HG02943 (cell line): ENCODE measurements around the gene PWP2.
"Not testable (repeated sequence)": the region's sequence is repeated elsewhere in the genome, so short reads cannot be mapped to it uniquely, and the experiment has no call there.

ENCODE experiments used
- ATAC-seq: cut with Tn5 transposase; IDR thresholded peaks from one replicate; pipeline ENCODE4 v1.9.1; 2021; ENCODE audit warnings: mild to moderate bottlenecking, low read depth, moderate library complexity; ENCODE audit not compliant: unreplicated experiment

The PWP2 gene

GRCh38 chr21:44082648-44083440 is 24.4 kb upstream of the PWP2 start:
- no peak for ATAC-seq

DNA sequence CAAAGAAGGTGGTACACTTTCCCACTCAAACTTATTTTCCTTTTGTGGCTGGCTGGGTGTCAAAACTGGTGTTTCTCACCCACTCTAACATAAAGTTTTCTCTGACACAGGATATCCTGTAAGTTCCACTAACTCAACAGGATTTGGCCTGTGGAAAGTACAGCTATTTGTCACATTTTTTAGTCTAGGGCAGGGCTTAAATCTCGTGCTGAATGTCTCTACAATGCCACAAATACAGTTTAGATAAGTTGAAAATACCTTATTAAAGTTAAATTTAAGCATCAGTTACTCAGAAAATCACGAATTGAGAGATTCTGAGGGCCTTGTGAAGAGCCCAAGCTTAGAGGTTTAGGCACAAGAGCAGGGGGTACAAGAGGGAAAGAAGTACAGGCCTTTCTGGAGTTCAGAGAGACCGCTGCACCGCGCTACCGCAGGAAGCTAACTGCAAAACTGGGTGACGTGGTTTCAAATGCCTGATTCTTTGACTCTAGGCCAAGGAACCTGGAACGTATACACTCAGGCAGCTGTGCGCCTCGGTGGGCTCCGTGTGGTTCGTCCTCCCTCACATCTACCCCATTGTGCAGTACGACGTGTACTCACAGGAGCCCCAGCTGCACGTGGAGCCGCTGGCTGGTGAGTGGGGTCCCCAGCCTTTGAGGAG is 23.4 kb upstream of the PWP2 start:
- ATAC-seq = no peak

DNA sequence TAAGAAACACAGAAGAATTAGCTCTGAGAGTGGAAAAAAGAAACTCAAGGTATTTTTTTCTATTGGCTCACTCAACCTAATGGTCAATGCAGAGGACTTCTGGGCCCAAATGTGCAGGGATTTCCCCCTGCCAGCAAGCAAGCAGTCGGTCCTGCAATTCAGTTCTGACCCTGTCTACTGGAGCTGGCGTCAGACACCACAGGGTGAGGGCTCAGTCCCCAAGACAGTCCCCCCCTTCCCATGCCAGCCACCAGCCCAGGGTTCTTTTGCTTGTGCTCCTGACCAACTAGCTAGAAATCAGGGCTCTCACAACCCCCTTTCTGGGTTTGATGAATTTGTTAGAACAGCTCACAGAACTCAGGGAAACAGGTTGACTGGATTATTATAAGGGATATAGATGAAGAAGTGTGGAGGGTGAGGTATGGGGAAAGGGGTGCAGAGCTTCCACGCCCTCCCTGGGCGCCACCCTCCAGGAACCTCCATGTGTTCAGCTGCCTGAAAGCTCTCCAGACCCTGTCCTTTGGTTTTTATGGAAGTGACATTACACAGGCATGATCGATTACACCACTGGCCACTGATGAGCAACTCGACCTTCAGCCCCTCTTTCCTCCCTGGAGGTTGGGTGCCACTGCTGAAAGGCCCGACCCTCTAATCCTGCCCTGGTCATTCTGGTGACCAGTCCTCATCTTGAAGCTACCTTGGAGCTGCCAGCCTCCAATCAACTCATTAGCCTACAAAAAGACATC is 22.5 kb upstream of the PWP2 start:
- no peak for ATAC-seq

DNA sequence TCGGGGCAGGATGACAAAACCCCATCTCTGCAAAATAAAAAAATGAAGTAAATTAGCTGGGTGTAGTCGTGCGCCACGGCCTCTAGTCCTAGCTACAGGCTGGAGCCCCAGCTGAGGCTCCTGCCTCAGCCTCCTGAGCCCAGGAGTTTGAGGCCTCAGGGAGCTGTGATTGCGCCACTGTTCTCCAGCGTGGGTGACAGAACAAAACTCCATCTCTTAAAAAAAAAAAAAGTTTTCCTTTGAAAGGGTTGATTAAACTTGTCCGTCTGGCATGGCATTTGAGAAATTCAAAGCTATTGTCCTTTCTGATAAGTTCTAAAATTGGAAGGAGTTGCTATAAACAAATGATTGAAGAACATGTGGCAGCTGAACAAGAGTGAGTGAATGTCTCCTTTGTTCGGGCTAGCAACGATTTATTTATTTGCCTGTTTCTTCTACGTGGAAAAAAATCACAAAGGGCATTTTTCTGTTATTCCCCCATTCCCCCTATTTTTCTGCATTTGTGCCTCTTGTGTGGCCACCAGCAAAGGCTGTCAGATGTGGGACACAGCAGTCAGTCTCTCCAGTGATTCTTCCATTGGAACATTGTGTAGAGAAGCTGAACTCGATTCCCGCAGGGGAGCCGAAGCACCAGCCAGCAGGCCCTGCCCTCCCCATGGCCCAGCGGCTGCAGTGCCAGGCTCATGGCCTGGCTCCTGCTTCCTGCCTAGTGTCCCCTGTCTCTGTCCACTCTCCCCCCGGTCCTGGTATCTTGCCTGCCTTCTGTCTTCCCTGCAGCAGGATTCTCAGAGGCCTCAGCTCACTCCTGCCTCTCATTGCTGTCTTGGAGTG is 21.5 kb upstream of the PWP2 start:
- no peak for ATAC-seq

DNA sequence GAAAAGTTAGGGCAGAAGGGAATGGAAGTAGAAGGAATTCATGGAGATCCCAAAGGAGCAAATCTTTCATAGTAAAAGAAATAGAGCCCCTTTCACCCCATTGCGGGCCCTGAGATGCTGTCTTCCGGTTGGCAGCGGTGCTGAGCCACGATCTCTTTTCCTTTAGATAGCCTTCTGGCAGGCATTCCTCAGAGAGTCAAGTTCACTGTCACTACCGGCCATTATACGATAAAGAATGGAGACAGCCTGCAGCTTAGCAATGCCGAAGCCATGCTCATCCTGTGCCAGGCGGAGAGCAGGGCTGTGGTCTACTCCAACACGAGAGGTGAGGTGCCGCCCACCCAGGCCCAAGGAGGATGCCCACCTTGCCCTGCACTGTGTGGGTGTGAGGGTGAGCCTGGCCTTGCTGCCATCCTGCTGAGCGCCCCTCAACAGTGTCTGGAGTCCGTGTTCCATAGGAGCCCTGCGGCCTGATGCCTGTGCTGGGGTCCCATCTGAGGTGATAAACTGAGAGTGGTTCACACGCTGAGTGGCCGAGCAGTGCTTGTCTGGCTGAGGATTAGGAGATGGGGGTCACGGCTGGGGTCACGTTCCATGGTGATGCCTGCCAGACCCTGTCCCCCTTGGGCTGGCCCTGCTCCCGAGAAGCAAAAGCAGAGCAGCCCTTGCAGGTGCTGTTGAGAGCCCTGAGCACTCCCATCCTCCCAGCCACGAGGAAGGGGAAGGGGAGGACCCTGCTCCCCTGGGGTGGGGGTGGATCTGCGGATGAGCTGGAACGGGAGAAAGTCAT is 20.4 kb upstream of the PWP2 start:
- ATAC-seq = no peak

- no peak for ATAC-seq
These were observed 19.5 kb upstream of the PWP2 start for GRCh38 chr21:44087426-44088400.

DNA sequence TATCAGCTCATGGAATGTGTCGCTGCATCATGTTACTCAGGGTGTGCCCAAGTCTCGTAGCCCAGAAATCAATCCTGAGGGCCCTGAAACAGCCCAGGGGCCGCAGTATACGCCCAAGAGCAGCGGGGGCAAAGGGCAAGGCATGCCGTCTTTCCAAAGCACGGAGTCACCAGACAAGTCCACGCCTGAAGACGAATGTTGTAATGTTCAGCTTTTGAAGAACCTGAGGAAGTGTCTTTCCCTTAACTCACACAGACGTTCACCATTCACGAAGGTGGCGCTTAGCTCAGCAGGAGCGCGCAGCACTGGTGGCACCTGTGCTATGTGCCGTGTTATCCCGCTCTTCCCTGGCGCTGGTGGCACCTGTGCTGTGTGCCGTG is 18.8 kb upstream of the PWP2 start:
- no peak for ATAC-seq

- ATAC-seq = peak; percentile 75
These were observed 17.9 kb upstream of the PWP2 start for GRCh38 chr21:44089001-44089911.

GRCh38 chr21:44090325-44090724 is 16.9 kb upstream of the PWP2 start:
- no peak for ATAC-seq

DNA sequence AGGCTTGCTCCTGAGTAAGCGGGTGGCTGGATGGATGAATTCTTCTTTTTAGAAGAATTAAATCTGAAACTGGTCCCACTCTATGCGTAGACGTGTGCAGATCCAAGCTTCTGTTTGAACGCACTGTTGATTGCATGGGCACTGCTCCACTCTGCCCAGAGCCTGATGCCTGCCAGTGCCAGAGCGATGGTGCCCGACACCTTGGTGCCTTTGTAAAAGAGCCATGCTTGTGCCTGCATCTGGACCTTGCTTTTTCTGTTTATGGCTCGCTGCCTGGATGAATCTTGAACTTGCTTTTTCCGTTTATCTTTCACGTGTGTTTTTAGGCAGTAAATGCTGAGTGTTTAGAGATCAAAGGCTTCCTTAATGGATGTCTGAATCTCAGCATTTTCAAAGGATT is 15.0 kb upstream of the PWP2 start:
- no peak for ATAC-seq

DNA sequence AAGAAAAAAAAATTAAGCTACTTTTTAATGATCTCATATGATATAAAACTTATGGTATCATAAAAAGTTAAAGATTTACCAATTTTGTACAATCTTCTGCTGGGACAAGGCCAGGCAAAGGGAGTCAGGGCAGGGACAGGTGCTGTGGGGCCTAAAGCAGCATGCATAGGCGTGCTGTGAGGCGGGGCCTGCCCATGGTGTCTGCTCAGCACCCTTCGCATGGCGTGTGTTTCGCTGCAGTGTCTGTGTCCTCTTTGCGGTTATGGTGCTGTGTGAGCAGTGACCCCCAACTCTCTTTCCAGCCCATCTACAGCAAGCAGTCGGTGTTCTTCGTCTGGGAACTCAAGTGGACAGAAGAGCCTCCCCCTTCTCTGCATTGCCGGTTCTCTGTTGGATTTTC is 13.4 kb upstream of the PWP2 start:
- ATAC-seq = no peak

GRCh38 chr21:44094832-44095231 is 12.4 kb upstream of the PWP2 start:
- no peak for ATAC-seq

GRCh38 chr21:44098507-44098906 is 8.7 kb upstream of the PWP2 start:
- not testable (repeated sequence) for ATAC-seq

DNA sequence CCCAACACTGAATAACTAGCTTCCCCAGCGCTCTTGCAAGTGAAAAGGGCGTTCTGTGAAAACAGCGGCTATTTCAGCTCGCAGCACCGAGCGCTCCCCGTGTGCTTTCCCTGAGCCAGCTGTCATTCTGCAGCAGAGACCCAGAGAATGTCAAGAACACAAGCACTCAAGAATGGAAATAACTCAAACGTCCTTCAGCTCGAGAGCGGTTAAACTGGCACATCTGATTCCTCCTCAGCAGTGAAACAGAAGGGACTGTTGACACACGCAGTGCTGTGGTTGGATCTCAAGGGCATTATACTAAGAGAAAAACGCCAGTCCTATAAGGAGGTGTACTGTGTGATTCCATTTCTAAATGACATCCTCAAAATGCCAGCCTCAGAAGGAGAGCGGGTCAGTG is 8.2 kb upstream of the PWP2 start:
- not testable (repeated sequence) for ATAC-seq

DNA sequence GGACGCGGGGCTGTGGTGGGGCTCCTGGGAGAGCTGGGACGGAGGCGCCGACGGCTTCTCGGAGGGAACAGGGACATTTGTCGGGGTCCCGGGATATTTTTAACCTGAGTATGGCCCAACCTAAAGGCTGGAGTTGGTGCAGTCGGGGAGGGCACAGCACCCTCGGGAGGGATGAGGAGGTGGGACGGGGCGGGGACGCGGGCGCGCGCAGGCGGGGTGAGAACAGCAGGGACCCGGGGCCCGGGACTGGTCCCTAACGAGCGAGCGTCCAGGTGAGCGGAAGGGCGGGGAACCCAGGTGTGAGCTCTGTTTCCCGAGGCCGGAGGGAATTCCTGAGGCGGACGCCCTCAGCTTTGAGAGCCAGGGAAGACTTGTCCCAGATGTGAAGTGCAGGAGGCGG is 390 bp downstream of the PWP2 start:
- ATAC-seq = peak; percentile 27

GRCh38 chr21:44113702-44114371 is 6.6 kb downstream of the PWP2 start:
- ATAC-seq = not testable (repeated sequence)

DNA sequence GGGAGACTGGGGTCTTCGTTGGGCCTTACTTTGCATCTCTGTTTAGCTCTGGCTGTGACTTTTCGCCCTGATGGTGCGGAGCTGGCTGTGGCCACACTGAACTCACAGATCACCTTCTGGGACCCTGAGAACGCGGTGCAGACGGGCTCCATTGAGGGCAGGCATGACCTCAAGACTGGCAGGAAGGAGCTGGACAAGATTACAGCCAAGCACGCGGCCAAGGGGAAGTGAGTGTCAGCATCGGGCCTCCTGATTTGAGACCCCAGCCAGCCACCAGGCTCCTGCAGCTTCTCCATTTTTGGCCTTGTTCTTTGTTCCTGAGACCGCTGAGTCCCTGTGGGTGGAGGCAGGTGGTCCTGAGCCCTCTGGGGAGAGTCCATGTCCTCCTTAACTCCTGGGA is 14.9 kb downstream of the PWP2 start:
- ATAC-seq = not testable (repeated sequence)
